ENCODE measurements around the gene FNIP2.
"Not testable (repeated sequence)": the region's sequence is repeated elsewhere in the genome, so short reads cannot be mapped to it uniquely, and the experiment has no call there.

FNIP2 gene

DNA sequence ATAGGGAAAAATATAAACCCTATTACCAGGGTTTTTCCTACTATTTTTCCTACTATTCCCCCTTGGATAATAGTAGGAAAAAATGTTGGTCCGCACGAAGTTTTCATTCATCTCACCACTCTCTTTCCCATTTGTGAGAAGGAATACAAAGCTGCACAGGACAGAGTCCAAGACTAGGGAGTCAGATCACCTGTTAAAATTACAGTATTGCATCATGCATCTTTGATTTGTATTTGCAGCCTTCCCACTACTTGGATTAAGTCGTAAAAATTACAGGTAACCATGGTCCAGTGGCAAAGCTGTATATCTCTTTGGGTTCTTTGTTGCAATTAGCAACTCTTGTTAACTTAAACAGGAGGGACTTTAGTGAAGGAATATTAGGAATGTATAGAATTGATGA is 121.5 kb downstream of the FNIP2 start:
- Histone ChIP-seq H3K36me3 (peaks cover 12 to 37% (median 30%) of the 10 kb centered on the region in 3 donors), H3K4me1 (no peaks in the 10 kb centered on the region), H3K9me3 (no peaks in the 10 kb centered on the region), H3K4me3 (no peak overlapping the region), H3K27ac (no peak overlapping the region), H3K27me3 (no peaks in the 10 kb centered on the region)
- TF ChIP-seq, protein P1, sequence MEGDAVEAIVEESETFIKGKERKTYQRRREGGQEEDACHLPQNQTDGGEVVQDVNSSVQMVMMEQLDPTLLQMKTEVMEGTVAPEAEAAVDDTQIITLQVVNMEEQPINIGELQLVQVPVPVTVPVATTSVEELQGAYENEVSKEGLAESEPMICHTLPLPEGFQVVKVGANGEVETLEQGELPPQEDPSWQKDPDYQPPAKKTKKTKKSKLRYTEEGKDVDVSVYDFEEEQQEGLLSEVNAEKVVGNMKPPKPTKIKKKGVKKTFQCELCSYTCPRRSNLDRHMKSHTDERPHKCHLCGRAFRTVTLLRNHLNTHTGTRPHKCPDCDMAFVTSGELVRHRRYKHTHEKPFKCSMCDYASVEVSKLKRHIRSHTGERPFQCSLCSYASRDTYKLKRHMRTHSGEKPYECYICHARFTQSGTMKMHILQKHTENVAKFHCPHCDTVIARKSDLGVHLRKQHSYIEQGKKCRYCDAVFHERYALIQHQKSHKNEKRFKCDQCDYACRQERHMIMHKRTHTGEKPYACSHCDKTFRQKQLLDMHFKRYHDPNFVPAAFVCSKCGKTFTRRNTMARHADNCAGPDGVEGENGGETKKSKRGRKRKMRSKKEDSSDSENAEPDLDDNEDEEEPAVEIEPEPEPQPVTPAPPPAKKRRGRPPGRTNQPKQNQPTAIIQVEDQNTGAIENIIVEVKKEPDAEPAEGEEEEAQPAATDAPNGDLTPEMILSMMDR (IDR thresholded peaks at IDR 0.05): no peak
- intact Hi-C loops (cut with DNase I; ENCODE audit: low total_unique reads): no loop called here
- DNase-seq: no peak

DNA sequence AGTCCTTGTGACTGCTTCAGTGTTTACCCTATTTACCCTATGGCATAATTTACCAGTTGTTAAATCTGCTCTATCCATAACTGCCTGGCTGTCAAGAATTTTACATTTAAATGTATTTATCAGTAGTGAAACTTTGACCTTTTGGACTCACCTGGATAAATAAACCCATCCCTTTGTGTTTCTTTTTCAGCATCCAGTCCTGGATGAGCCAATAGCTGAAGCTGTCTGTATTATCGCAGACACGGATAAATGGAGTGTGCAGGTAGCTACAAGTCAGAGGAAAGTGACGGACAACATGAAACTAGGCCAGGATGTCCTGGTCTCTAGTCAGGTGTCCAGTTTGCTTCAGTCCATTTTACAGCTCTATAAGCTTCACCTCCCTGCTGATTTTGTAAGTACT is 122.4 kb downstream of the FNIP2 start:
- Histone ChIP-seq H3K4me1 (peaks cover 0 to 6% (median 0%) of the 10 kb centered on the region in 4 donors), H3K9me3 (no peaks in the 10 kb centered on the region), H3K4me3 (no peak overlapping the region), H3K27ac (no peak overlapping the region), H3K27me3 (no peaks in the 10 kb centered on the region), H3K36me3 (peaks cover 12 to 40% (median 37%) of the 10 kb centered on the region in 3 donors)
- intact Hi-C loops (cut with DNase I; ENCODE audit: low total_unique reads): no loop called here
- TF ChIP-seq, protein P1 (IDR thresholded peaks at IDR 0.05): no peak
- DNase-seq: no peak

DNA sequence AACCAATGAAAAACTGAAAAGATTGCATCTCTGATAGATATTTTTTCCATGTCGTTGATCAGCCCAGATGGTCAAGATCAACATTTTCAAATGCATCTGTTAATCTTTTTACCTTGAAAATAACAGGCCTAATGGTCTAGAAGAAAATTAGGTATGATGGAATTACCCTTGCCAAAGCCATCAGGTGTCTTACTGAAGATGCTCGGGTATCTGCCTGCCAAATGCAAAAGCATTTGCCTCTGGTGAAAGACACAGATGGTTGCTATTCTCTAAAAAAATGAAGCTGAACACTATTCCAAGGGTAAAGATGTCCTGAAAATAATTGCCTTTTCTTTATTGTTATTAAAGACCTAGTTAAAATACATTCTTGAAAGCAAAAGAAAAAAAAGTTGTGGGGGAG is 126.0 kb downstream of the FNIP2 start:
- Histone ChIP-seq H3K27me3 (no peaks in the 10 kb centered on the region), H3K9me3 (no peaks in the 10 kb centered on the region), H3K4me3 (no peak overlapping the region), H3K4me1 (peaks cover 0 to 9% (median 0%) of the 10 kb centered on the region in 4 donors), H3K36me3 (peaks cover 13 to 34% (median 33%) of the 10 kb centered on the region in 3 donors), H3K27ac (no peak overlapping the region)
- no peak for DNase-seq
- TF ChIP-seq, protein P1 (IDR thresholded peaks at IDR 0.05): no peak
- intact Hi-C loops (cut with DNase I; ENCODE audit: low total_unique reads): no loop called here

DNA sequence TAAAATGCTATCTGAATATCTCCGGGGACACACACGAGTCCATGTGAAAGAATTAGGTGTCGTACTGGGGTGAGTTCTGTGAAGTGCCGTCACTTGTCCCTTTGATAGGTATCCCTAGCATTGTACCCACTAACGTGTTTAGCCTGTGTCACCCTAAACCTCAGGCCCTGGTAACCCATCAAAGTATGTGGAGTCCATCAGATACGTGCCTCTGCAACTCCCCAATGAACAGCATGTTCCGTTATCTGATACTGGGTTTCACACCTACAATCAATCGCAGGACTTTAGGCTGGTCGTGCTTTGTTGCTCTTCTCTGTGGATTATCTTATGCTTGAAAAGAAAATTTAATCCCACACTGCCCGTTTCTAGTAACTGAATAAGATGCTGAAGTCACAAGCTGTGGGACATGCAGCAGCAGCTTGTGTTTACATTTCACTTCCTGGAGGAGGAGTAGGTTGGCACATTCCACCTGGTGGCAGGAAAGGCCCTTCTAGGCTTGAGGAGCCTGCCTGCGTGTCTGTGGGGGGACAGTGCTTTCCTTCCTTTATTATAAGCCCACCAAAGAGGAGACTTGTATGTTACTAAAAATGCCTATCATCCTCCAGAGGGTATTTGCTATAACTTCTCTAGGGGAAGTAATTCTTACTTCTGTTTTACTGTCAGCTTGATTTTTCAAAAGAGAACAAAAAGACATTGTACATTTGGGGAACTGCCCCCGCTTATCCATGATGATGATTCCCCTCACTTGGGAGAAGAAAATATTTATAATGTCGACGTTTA is 127.2 kb downstream of the FNIP2 start:
- H3K27me3 ChIP-seq: no peaks in the 10 kb centered on the region
- H3K27ac ChIP-seq: peak overlapping the region; percentile 18 to 42
- peaks cover 13 to 31% (median 27%) of the 10 kb centered on the region in 3 donors for H3K36me3 ChIP-seq
- DNase-seq: no peak
- no peaks in the 10 kb centered on the region for H3K9me3 ChIP-seq
- H3K4me3 ChIP-seq: no peak overlapping the region
- TF ChIP-seq, protein P1 (IDR thresholded peaks at IDR 0.05): no peak
- peaks cover 0 to 9% (median 0%) of the 10 kb centered on the region in 4 donors for H3K4me1 ChIP-seq
- intact Hi-C loops (cut with DNase I; ENCODE audit: low total_unique reads): no loop called here

DNA sequence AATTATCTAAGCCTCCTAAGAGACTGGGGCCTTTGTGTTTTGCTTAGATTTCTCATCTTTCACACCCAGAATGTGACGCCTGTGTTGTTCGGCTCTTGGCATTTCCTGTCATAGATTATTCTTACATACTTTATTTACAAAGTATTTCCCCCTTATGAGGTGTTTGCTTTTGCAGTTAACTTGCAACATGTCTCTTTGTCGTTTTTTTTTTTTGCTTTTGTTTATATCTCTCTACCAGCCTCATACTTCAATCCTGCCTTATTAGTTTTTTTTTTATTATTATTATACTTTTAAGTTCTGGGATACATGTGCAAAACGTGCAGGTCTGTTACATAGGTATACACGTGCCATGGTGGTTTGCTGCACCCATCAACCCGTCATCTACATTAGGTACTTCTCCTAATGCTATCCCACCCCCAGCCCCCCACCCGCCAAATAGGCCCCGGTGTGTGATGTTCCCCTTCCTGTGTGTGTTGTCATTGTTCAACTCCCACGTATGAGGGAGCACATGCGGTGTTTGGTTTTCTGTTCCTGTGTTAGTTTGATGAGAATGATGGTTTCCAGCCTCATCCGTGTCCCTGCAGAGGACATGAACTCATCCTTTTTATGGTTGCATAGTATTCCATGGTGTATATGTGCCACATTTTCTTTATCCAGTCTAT is 127.9 kb downstream of the FNIP2 start:
- H3K4me1 ChIP-seq; intact Hi-C loops (cut with DNase I; ENCODE audit: low total_unique reads); DNase-seq; H3K27me3 ChIP-seq; H3K9me3 ChIP-seq; H3K4me3 ChIP-seq: not testable (repeated sequence)
- peak overlapping the region in 1 of 2 donors; percentile 42 for H3K27ac ChIP-seq
- H3K36me3 ChIP-seq: peaks cover 13 to 25% (median 22%) of the 10 kb centered on the region in 3 donors

DNA sequence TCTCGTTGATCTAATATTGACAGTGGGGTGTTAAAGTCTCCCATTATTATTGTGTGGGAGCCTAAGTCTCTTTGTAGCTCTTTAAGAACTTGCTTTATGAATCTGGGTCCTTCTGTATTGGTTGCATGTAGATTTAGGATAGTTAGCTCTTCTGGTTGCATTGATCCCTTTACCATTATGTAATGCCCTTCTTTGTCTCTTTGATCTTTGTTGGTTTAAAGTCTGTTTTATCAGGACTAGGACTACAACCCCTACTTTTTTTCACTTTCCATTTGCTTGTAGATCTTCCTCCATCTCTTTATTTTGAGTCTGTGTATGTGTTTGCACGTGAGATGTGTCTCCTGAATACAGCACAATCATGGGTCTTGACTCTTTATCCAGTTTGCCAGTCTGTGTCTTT is 131.6 kb downstream of the FNIP2 start:
- H3K9me3 ChIP-seq; intact Hi-C loops (cut with DNase I; ENCODE audit: low total_unique reads); H3K27ac ChIP-seq; H3K27me3 ChIP-seq; DNase-seq; H3K4me3 ChIP-seq: not testable (repeated sequence)
- Histone ChIP-seq H3K4me1 (peaks cover 0 to 24% (median 0%) of the 10 kb centered on the region in 4 donors), H3K36me3 (peaks cover 14 to 43% (median 27%) of the 10 kb centered on the region in 3 donors)

DNA sequence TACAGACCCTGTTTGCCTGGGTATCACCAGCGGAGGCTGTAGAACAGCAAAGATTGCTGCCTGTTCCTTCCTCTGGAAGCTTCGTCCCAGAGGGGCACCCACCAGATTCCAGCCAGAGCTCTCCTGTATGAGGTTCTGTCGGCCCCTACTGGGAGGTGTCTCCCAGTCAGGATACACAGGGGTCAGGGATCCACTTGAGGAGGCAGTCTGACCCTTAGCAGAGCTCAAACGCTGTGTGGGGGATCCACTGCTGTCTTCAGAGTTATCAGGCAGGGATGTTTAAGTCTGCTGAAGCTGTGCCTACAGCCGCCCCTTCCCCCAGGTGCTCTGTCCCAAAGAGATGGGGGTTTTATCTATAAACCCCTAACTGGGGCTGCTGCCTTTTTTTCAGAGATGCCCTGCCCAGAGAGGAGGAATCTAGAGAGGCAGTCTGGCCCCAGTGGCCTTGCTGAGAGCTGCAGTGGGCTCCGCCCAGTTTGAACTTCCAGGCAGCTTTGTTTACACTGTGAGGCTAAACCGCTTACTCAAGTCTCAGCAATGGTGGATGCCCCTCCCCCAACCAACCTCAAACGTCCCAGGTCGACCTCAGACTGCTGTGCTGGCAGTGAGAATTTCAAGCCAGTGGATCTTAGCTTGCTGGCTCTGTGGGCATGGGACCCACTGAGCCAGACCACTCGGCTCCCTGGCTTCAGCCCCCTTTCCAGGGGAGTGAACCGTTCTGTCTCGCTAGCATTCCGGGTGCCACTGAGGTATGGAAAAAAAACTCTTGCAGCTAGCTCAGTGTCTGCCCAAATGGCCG is 133.7 kb downstream of the FNIP2 start:
- H3K36me3 ChIP-seq: peaks cover 8 to 32% (median 27%) of the 10 kb centered on the region in 3 donors
- H3K27ac ChIP-seq; intact Hi-C loops (cut with DNase I; ENCODE audit: low total_unique reads): not testable (repeated sequence)

More for the DNA sequence above, 133.7 kb downstream of the FNIP2 start:
- H3K27me3 ChIP-seq, H3K9me3 ChIP-seq, H3K4me3 ChIP-seq: not testable (repeated sequence)
- peaks cover 0 to 15% (median 0%) of the 10 kb centered on the region in 4 donors for H3K4me1 ChIP-seq
- peak in 1 of 2 donors; percentile 71 for DNase-seq

All from tibial artery (tissue), 4 donors.